Measurements from ENCODE around the gene CLDN24. TPM values are rescaled to one million over a fixed set of nuclear protein-coding genes. Genes with fewer than 3 reads are reported as not detected.

The CLDN24 gene
- total RNA-seq, 1 experiment from 2014 or later = not detected

DNA sequence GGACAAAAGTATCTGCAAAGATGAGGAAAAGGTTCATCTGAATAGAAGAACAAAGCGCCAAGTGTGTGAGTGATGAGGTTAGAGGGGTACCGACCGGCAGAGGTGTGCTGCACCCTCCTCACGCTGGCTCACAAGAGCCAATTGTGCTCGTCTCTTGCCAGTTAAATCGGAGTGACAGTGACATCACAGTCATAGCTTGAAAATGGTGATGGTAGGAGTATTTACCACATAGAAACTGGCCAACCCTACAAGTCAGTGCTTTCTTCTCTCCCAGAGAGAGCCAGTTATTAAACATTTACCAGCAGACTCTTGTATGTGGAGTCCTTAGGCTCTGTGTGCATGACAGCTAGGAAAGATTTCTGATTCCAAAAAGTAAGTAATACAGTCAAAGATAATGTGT, 34.5 kb downstream of the CLDN24 start:
- Mint-ChIP-seq H3K27ac (no peak overlapping the region), H3K27me3 (ENCODE audit: low read depth) (no peaks in the 10 kb centered on the region; the same call in 1 of the 2 replicates), H3K4me1 (peaks cover 3 to 5% of the 10 kb centered on the region in 2 experiments; a peak in 3 of 4 replicates), H3K9me3 (no peaks in the 10 kb centered on the region), H3K36me3 (ENCODE audit: insufficient read depth in 1 of 3, low read depth in 3 of 3) (peaks cover 53 to 81% (median 80%) of the 10 kb centered on the region in 3 experiments), H3K4me3 (no peak overlapping the region)
- TF ChIP-seq, protein P1, sequence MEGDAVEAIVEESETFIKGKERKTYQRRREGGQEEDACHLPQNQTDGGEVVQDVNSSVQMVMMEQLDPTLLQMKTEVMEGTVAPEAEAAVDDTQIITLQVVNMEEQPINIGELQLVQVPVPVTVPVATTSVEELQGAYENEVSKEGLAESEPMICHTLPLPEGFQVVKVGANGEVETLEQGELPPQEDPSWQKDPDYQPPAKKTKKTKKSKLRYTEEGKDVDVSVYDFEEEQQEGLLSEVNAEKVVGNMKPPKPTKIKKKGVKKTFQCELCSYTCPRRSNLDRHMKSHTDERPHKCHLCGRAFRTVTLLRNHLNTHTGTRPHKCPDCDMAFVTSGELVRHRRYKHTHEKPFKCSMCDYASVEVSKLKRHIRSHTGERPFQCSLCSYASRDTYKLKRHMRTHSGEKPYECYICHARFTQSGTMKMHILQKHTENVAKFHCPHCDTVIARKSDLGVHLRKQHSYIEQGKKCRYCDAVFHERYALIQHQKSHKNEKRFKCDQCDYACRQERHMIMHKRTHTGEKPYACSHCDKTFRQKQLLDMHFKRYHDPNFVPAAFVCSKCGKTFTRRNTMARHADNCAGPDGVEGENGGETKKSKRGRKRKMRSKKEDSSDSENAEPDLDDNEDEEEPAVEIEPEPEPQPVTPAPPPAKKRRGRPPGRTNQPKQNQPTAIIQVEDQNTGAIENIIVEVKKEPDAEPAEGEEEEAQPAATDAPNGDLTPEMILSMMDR (conservative IDR thresholded peaks at IDR 0.05) = no peak
- H2BK12ac ChIP-seq (ENCODE audit: insufficient read length, low read depth, low read length) = no peak overlapping the region
- no peak overlapping the region for H3K4ac ChIP-seq (ENCODE audit: low read depth, low read length)
- no peak overlapping the region for H3K27ac ChIP-seq (ENCODE audit: insufficient read length, low read depth, low read length)
- no peak overlapping the region for H3T11ph ChIP-seq (ENCODE audit: low read length)
- H3K27me3 ChIP-seq (ENCODE audit: insufficient read depth, low read length) = no peaks in the 10 kb centered on the region
- no peaks in the 10 kb centered on the region for H3K79me2 ChIP-seq (ENCODE audit: insufficient read depth, low read length)
- no CpG with 5 or more reads among the region's 6 CpGs for WGBS (ENCODE audit: extremely low coverage, insufficient read length, low lambda C conversion rate)
- no peak overlapping the region for H2BK20ac ChIP-seq (ENCODE audit: low read depth, low read length, poor library complexity, severe bottlenecking)
- no peaks in the 10 kb centered on the region for H3K23me2 ChIP-seq (ENCODE audit: insufficient read length, low read depth, low read length, poor library complexity, severe bottlenecking)
- no peak overlapping the region for H3K9ac ChIP-seq (ENCODE audit: extremely low read depth, insufficient read length, low read length)
- H2AFZ ChIP-seq (ENCODE audit: low read length) = no peak overlapping the region
- no peak overlapping the region for H2BK5ac ChIP-seq (ENCODE audit: insufficient read length, low read length)
- no peak overlapping the region for H3K56ac ChIP-seq (ENCODE audit: insufficient read length, low read depth, low read length)
- no peaks in the 10 kb centered on the region for H3K9me3 ChIP-seq (ENCODE audit: control insufficient read depth, low read depth, low read length)
- H4K91ac ChIP-seq (ENCODE audit: insufficient read length, low read depth, low read length) = no peak overlapping the region
- H3K4me1 ChIP-seq (ENCODE audit: insufficient read depth, low read length) = no peaks in the 10 kb centered on the region
- H4K20me1 ChIP-seq (ENCODE audit: control insufficient read depth, insufficient read depth, insufficient read length) = no peaks in the 10 kb centered on the region
- no peak overlapping the region for H3K4me2 ChIP-seq (ENCODE audit: insufficient read depth, insufficient read length, low read length)
- no peak overlapping the region for H4K5ac ChIP-seq (ENCODE audit: insufficient read length, low read depth, low read length)
- no peak overlapping the region for H3K18ac ChIP-seq (ENCODE audit: insufficient read length, low read depth, low read length)
- no peak overlapping the region for H2AK5ac ChIP-seq (ENCODE audit: insufficient read length, low read length)
- no peak for DNase-seq
- H2BK120ac ChIP-seq (ENCODE audit: low read depth, low read length, poor library complexity, severe bottlenecking) = no peak overlapping the region
- no peak overlapping the region for H2BK15ac ChIP-seq (ENCODE audit: low read depth, low read length)
- no peaks in the 10 kb centered on the region for H3K79me1 ChIP-seq (ENCODE audit: insufficient read depth, low read depth, low read length, poor library complexity, severe bottlenecking)
- no peak overlapping the region for H3K23ac ChIP-seq (ENCODE audit: insufficient read length, low read depth, low read length)
- H3K14ac ChIP-seq (ENCODE audit: insufficient read depth, low read length) = no peak overlapping the region
- H4K8ac ChIP-seq (replicated peaks; ENCODE audit: insufficient read length, low read depth, low read length) = no peak overlapping the region
